HG03432 (cell line): ENCODE data around the gene MLH1.
A peak's percentile ranks its signal among the peaks of the same experiment; 100 is the strongest.
"Not testable (repeated sequence)": the region's sequence is repeated elsewhere in the genome, so short reads cannot be mapped to it uniquely, and the experiment has no call there.

Experiments used
- ATAC-seq: cut with Tn5 transposase; IDR thresholded peaks from one replicate; pipeline ENCODE4 v1.9.1; 2021; ENCODE audit warnings: mild to moderate bottlenecking, moderate library complexity; ENCODE audit not compliant: unreplicated experiment

MLH1 gene

DNA sequence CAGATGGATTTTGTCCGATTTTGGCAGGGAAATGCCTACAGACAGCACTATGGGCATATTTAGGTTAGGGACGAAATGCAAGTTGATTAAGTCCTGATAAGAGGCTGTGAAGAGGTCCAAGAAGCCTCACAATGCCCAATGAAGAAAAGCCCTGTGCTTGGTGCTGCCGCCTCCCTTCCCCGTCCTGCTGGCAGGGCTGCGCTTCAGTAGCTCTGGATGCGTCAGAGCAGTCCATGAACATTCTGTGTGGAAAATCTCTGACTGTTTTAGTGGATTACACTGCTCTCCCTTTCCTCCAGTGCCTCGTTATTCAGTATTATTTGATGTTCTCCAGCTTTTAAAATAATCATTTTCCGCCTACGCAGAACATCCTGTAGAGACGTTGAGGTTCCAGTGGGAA is 39.6 kb downstream of the MLH1 start:
- ATAC-seq, result no peak

DNA sequence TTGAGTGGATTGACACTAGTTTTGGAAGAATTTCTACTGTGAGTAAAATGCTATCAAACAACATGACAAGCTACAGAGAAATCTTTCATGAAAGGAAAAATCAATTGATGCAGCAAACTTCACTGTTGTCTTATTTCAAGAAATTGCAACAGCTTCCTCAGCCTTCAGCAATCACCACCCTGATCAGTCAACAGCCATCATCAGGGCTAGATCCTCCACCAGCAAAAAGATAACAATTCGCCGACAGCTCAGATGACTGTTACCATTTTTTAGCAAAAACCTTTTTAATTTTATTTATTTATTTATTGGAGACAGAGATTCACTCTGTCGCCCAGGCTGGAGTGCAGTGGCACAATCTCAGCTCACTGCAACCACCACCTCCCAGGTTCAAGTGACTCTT is 44.0 kb downstream of the MLH1 start:
- no peak for ATAC-seq

DNA sequence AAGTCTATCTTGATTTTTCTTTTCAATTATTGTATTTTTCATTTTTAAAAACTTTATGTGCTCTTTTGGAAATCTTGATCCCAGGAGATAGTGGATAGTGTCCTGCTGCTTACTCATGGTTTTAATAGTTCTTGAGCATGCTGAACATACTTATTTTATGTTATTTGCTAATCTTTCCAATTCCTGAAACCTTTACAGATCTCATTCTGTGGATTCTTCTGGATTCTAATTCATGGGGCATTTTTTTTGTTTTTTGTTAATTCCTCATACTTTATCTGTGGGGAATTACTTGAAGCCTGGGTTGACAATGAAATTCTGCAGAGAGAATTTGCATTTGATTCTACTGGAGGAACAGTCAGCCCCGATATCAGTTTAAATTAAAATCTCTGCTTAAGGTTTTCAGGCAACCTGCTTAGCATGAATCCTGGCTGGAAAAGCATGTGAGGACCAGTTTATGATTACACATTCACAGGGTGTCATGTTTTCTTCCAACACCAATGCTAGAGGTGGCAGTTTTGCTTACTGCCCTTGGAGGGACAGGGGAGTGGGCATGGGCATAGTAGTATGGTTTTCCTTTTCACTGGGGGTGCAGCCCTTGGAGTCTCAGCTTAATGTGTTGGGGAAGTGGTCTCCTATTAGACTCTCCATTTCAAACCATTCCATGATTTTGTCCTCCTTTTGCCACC is 46.0 kb downstream of the MLH1 start:
- ATAC-seq, result no peak

DNA sequence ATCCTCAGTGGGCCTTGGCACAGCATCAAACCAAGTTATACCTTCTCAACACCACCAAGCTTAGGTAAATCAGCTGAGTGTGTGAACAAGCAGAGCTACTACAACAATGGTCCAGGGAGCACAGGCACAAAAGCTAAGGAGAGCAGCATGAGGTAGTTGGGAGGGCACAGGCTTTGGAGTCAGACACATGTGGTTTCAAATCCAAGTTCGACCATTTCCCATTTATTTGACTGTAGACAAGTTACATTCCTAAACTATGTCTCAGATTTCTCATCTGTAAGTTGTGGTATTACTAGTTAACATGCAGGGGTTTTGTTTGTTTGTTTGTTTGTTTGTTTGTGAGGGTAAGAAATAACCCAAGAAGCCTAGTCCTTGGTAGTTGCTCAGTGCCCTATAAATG is 46.9 kb downstream of the MLH1 start:
- no peak for ATAC-seq

DNA sequence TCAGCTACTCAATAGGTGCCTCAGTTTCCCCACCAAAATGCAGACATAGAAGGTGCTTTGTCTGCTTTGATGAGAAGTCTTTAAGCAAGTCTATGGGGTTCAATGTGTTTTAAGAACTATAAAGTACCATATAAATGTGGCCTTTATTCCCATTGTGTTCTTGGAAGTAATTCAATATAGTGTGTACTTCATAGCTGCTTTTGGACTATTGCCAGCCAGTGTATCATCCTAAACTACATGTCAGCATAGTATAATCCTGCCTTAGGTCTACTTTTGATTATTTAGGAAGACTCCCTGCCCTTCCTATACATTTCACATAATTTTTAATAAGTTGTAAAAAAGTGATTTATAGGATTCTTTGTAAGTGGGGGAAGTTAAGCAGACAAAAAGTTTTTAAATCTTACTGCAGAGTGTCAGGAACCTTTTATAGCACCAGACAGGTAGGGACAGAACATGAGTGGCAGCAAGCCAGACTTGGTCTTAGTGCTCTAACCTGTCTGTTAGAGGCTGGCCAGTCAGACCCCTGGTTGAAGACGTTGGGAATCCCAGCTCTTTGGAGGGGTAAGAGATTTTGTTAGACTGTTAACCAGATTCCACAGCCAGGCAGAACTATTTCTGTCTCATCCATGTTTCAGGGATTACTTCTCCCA is 48.4 kb downstream of the MLH1 start:
- ATAC-seq, result no peak

DNA sequence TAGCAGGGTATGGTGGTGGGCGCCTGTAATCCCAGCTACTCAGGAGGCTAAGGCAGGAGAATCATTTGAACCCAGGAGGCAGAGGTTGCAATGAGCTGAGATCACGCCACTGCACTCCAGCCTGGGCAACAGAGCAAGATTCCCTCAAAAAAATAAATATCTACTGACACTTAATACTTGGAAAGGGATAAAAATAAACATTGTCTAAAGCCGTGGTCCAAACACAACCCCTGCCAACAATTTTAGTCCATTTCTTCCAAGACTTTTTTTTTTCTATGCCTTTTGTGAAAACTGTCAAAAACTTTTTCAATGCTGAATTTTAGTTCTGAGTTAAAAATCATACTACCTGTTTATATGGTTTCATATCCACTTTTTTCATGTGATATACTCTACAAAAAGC is 49.4 kb downstream of the MLH1 start:
- not testable (repeated sequence) for ATAC-seq

DNA sequence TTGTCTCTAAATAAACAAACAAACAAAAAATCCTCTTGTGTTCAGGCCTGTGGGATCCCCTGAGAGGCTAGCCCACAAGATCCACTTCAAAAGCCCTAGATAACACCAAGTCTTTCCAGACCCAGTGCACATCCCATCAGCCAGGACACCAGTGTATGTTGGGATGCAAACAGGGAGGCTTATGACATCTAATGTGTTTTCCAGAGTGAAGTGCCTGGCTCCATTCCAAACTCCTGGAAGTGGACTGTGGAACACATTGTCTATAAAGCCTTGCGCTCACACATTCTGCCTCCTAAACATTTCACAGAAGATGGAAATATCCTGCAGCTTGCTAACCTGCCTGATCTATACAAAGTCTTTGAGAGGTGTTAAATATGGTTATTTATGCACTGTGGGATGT is 57.0 kb downstream of the MLH1 start:
- ATAC-seq, result no peak

DNA sequence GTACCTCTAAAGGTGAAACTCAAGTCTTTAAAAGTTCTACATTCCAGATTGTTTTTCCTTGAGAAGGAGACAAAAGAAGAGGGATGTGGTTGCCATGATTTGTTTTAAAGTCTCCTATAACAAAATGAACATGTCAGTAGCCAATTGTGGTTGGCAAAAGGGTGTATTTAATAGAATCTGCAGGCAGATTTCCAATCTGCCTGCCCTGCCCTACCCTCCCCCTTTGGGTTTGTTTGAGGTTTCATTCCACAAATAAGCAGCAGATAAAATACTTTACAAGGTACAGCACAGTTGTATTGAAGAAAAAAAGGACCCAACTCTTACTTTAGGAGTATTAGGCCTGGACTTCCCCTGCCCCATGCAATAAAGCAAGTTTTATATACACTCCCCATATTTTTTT is 59.5 kb downstream of the MLH1 start:
- ATAC-seq, result no peak

DNA sequence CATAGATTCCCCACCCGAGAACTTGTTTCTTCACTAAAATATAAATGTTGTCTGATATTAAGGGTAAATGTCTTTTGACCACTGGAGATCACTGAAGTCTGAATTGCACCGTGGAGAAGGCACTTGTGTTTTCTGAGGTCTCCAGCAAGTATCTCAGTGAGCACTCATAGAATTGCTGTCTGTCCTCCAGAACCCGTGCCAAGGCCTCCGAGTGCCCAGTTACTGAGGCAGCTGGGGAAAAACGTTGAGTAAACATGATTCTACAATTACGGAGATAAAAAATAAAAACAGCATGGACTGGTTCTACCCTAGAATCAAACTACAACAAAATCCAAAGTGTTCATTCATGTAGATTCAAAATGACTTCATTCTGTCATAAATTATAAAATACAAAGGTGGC is 60.0 kb downstream of the MLH1 start:
- ATAC-seq, result no peak

DNA sequence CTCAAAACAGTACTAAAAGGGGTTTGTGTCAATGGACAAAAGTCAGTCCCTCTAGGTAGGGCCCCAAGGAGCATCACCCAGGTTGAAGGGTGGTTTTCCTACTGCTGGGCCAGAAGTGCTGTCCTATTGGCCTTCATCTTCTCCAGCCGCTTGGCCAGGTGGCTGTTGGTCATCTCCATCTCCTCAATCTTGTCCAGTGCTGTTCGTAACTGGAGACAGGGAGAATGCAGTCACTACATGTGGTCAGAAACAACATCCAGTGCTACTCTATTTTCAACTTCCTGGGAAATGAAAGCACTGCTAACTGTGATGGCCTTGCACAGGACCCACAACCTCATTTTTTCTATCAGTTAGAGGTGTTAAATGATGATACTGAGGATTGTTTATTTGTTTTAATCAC is 60.4 kb downstream of the MLH1 start:
- ATAC-seq, result no peak

DNA sequence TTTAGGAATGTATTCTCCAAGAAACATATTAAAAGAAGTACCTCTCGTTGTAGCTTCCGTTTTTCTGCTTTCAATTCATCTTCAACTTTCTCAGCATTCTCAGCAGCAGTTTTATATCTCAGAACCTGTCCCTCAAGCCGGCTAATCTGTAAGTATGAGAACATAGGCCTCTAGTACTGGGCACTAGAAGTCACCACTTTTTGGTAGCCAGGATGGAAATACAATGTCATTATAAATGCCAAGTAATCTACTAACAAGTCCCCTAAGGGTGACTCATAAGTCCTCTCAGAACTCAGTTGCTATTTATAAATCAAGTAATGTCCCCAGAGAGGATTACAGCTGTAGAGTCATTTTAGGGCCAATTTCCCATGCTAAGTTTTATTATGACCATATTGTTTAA is 61.1 kb downstream of the MLH1 start:
- peak; percentile 92 for ATAC-seq

DNA sequence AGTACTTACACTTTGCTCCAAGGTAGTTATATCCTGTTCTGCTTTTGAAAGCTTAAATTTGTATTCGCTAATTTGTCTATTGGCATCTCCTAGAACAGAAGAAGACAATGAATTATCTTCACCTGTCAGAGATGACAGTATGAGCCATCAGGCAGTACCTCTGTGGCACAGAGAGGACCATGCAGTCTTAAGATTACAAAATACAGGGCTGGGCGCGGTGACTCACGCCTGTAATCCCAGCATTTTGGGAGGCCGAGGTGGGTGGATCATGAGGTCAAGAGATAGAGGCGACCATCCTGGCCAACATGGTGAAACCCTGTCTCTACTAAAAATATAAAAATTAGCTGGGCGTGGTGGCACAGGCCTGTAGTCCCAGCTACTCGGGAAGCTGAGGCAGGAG is 61.8 kb downstream of the MLH1 start:
- ATAC-seq, result not testable (repeated sequence)

DNA sequence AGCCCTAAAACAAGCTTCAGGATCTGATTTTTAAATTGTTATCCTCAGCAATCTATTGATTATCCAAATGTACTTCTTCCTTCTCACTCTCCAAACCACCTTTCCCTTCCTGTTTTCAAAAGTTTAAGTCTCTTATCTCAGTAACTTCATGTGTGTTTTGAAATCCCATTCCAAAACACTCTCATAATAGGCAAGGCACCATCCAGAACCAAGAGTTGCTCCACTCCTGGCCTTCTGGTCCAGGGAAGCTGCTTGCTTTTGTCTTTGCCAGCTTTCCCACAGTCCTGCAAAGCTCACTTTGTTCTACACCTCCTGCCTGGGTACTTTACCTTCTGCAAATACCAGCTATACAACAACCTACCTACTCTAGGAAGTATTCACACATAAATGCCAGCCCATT is 63.5 kb downstream of the MLH1 start:
- no peak for ATAC-seq

DNA sequence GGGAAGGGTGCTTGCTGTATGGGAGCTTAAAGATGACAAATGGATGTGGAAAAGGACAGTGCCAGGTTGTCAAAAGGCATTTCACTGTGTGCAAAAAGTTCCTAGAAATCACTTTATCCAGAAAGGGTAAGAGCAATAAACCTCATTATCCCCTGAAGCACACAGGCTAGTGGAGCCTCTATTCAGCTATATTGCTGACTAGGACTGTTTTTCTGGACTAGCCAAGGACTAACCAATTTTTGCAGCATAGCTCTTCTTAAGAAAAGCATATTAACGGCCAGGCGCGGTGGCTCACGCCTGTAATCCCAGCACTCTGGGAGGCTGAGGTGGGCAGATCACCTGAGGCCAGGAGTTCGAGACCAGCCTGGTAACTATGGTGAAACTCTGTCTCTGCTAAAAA is 64.8 kb downstream of the MLH1 start:
- no peak for ATAC-seq

DNA sequence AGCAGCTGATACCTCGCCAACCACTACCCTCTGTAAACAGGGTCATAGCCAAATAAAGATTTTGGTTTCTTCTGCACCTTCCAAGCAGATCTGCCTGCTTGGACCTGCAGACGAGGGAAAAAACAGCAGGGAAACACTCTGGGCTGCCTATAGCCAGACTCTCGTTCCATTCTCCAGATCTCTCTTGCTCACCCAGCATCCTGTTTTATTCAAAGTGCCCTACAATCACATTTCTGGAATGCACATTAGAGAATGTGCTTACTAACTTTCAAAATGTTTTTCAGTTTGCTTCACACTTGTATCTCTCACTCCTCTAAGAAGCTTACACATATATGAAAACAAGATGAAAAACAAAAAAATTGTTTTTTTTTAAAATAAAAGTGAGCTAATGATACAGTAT is 71.4 kb downstream of the MLH1 start:
- ATAC-seq, result no peak

DNA sequence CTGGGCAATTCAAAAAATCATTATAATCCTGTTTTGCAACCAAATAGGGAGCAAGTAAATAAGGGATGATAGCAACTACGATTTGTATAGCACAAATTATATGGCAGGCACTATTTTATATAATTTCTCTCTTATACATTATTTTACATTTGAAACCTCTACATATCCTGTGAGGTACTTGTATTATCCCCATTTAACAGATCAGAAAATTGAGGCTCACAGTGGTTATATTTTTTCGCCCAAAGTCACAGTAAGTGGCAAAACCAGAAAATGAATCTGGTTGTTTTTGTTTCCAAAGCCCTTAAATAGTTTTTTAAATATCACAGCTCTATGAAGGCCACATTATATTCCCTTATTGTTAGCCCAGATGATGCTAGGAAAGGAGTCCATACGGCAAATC is 74.3 kb downstream of the MLH1 start:
- ATAC-seq, result no peak

DNA sequence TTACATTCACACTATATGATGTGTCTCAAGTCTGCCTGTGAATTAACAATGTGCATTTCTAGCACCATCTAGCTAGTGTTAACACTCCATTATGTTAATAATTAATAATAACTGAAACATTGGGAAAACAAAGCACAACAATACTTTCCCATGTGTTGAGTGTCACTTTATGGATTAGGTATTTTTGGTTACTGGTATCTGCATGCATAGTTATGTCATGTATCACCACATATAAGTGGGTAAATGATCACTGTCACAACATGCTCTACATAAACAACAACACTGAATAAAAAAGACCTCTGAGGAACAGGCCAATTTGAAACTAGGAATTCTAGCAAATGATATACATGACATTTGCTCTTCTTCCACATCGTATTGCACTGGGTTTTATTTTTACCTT is 74.7 kb downstream of the MLH1 start:
- no peak for ATAC-seq

DNA sequence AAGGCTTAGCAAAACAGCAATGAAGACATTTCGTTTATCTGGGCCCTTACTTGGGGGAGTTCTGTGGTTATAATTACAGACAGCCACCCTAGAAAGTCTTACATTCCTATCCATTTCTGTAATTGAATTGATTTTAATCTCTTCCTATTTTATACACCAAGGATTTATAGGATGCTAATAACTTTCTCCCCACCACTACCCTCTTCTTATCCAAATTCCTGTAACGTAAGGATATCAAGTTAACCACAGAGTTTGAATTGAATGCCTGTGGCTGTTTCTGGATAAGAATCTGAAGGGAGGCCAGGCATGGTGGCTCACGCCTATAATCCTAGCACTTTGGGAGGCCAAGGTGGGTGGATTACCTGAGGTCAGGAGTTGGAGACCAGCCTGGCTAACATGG is 78.6 kb downstream of the MLH1 start:
- no peak for ATAC-seq

DNA sequence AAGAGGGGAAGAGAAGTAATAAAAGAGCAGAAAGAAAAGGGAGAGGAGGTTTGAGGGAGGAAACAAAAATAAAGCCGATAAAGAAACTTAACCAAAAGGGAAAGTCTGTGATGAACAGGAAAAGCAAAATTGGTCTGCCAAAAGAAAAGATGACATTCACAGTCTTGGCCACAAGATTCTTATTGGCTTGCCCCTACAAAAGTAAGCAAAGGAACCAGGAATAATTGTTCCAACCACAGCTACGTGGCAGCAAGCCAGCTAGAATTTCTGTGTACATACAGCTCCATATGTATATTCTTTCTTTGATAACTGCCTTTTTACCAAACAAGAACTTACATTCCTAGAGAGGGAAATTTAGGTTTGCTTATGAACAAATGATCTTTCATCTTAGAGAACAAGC is 79.6 kb downstream of the MLH1 start:
- ATAC-seq, result no peak

DNA sequence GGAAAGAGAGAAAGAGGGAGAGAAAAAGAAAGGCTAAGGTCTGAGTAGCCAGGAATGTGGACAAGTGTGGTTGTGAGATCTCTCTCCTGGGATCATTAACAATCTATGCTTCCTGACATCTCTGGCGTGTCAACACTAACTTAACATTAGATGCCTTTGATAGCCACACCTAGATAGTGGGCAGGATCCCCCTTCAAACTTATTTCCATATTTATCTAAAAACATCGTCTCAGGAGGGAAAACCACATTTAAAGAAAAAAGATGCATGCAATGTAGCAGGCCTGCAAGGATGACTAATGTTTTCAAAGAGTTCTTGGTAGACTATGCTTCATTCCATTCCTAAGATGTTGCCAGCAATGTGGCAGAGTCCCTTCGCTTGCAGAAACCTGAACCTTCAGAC is 80.9 kb downstream of the MLH1 start:
- no peak for ATAC-seq

DNA sequence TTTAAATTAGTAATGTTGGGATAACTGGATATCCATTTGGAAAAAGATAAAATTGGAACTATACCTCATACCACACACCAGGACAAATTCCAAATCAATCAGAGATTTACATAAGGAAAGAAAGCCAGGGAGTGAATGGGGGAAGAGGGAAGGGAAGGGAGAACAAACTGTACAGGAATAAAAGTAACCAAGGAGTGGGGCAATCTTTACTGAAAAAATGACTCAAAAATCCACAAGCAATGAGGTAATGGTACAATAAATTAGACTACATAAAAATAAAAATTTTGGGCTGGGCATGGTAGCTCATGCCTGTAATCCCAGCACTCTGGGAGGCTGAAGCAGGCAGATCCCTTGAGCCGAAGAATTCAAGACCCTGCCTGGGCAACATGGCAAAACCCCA is 82.6 kb downstream of the MLH1 start:
- no peak for ATAC-seq

DNA sequence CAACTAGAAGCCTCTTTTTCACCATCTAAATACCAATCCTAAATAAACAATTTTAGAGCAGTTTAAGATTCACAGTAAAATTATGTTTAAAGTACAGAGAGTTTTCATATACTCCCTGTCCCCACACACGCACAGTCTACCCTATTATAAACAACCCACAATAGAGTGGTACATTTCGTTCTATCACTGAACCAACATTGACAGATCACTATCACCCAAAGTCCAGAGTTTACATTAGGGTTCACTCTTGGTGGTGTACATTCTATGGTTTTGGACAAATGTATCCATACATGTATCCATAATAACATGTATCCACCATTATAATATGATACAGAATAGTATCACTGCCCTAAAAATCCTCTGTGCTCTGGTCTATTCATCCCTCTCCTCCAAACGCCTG is 89.0 kb downstream of the MLH1 start:
- ATAC-seq, result no peak

DNA sequence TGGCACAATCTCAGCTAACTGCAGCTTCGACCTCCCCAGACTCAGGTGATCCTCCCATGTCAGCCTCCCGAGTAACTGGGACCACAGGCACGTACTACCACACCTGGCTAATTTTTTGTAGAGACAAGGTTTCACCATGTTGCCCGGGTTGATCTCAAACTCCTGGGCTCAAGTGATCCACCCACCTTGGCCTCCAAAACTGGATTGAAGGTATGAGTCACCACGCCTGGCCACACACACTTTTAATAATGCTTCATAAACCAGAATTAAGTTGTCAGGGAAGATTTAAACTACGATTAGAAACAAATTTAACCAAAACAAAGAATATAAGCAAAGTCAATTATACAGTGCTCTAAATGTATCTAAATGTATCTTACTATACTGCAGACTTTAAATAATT is 93.6 kb downstream of the MLH1 start:
- no peak for ATAC-seq
